ENCODE data around the gene MICU1. TPM values are rescaled to one million over a fixed set of nuclear protein-coding genes. Genes with fewer than 3 reads are reported as not detected.
A peak's percentile ranks its signal among the peaks of the same experiment; 100 is the strongest.
"Not testable (repeated sequence)": the region's sequence is repeated elsewhere in the genome, so short reads cannot be mapped to it uniquely, and the experiment has no call there.

MICU1 gene
- total RNA-seq, 1 experiment from 2014 or later: 70.5 TPM

- Histone ChIP-seq H3K27ac (no peak overlapping the region), H3K27me3 (ENCODE audit: insufficient read depth, low read depth) (no peaks in the 10 kb centered on the region), H3K79me2 (ENCODE audit: low read depth) (no peaks in the 10 kb centered on the region), H3K4me2 (no peak overlapping the region), H3F3A (ENCODE audit: insufficient read depth, low read depth) (peaks cover 10% of the 10 kb centered on the region; the same call in 1 of the 2 replicates), H2AFZ (no peak overlapping the region), H3K36me3 (ENCODE audit: low read depth) (no peaks in the 10 kb centered on the region), H3K9me3 (ENCODE audit: insufficient read depth, low read depth) (no peaks in the 10 kb centered on the region), H3K4me3 (no peak overlapping the region), H4K20me1 (ENCODE audit: insufficient read depth) (no peaks in the 10 kb centered on the region), H3K9me2 (ENCODE audit: insufficient read depth) (0 out of 2 replicates have a peak, but pooled peaks cover 8% of the 10 kb centered on the region), H3K4me1 (replicated peaks; ENCODE audit: insufficient read depth) (peaks cover 15% of the 10 kb centered on the region)
- TF ChIP-seq CTCF (conservative IDR thresholded peaks at IDR 0.05): no peak
- TF ChIP-seq EZH2 (IDR thresholded peaks at IDR 0.05; ENCODE audit: low read depth): no peak
- ChIA-PET CTCF (no interaction called here), POLR2A (ENCODE audit: unreplicated experiment) (no interaction called here)
- intact Hi-C loops (cut with micrococcal nuclease; ENCODE audit: unreplicated experiment): no loop called here
- no peak for DNase-seq
- BruUV-seq (replicated peaks): no TSS peak
Observed at GRCh38 chr10:72388062-72388461, 237.8 kb downstream of the MICU1 start.

- CTCF ChIA-PET: interaction anchor here (0.5 kb wide), 2 partner anchors 49 to 68 kb away, joined by 3 to 5 read pairs; no protein-coding TSS in a partner anchor
- intact Hi-C loops (cut with micrococcal nuclease; ENCODE audit: unreplicated experiment): no loop called here
Observed at GRCh38 chr10:72386916-72387586, 238.8 kb downstream of the MICU1 start.

GRCh38 chr10:72385724-72386123 is 240.2 kb downstream of the MICU1 start:
- ChIA-PET CTCF (no interaction called here), POLR2A (ENCODE audit: unreplicated experiment) (interaction anchor here (0.5 kb wide), 1 partner anchor 734 kb away, joined by 3 read pairs; no protein-coding TSS in a partner anchor)

More at GRCh38 chr10:72386916-72387586, 238.8 kb downstream of the MICU1 start:
- no peak for DNase-seq
- H3K9me2 ChIP-seq (ENCODE audit: insufficient read depth): 0 out of 2 replicates have a peak, but pooled peaks cover 8% of the 10 kb centered on the region
- peaks cover 15% of the 10 kb centered on the region for H3K4me1 ChIP-seq (replicated peaks; ENCODE audit: insufficient read depth)
- H3K4me3 ChIP-seq: no peak overlapping the region
- H3F3A ChIP-seq (ENCODE audit: insufficient read depth, low read depth): peaks cover 10% of the 10 kb centered on the region; the same call in 1 of the 2 replicates
- POLR2A ChIA-PET (ENCODE audit: unreplicated experiment): no interaction called here
- no peak overlapping the region for H3K27ac ChIP-seq
- H3K4me2 ChIP-seq: no peak overlapping the region
- TF ChIP-seq EZH2 (IDR thresholded peaks at IDR 0.05; ENCODE audit: low read depth) (no peak), CTCF (conservative IDR thresholded peaks at IDR 0.05) (no peak)
- no TSS peak for BruUV-seq (replicated peaks)
- no peaks in the 10 kb centered on the region for H4K20me1 ChIP-seq (ENCODE audit: insufficient read depth)
- no peaks in the 10 kb centered on the region for H3K79me2 ChIP-seq (ENCODE audit: low read depth)
- H2AFZ ChIP-seq: no peak overlapping the region
- no peaks in the 10 kb centered on the region for H3K27me3 ChIP-seq (ENCODE audit: insufficient read depth, low read depth)
- no peaks in the 10 kb centered on the region for H3K36me3 ChIP-seq (ENCODE audit: low read depth)
- H3K9me3 ChIP-seq (ENCODE audit: insufficient read depth, low read depth): no peaks in the 10 kb centered on the region

GRCh38 chr10:72384982-72385381 is 240.9 kb downstream of the MICU1 start:
- Histone ChIP-seq H3K27ac (peak overlapping the region; percentile 45), H3K4me2 (peak overlapping the region; percentile 22; the same call in 1 of the 2 replicates), H3F3A (ENCODE audit: insufficient read depth, low read depth) (peaks cover 10% of the 10 kb centered on the region), H3K4me1 (replicated peaks; ENCODE audit: insufficient read depth) (peaks cover 15% of the 10 kb centered on the region)
- DNase-seq: peak; percentile 67 to 79
- H3K36me3 ChIP-seq (ENCODE audit: low read depth); H3K9me2 ChIP-seq (ENCODE audit: insufficient read depth); CTCF ChIA-PET; H4K20me1 ChIP-seq (ENCODE audit: insufficient read depth); H3K79me2 ChIP-seq (ENCODE audit: low read depth); H2AFZ ChIP-seq; H3K27me3 ChIP-seq (ENCODE audit: insufficient read depth, low read depth); intact Hi-C loops (cut with micrococcal nuclease; ENCODE audit: unreplicated experiment); H3K9me3 ChIP-seq (ENCODE audit: insufficient read depth, low read depth); H3K4me3 ChIP-seq; BruUV-seq (replicated peaks): not testable (repeated sequence)
- POLR2A ChIA-PET (ENCODE audit: unreplicated experiment): interaction anchor here (0.5 to 0.6 kb wide), 4 partner anchors 32 to 1078 kb away, joined by 3 to 5 read pairs (median 3); no protein-coding TSS in a partner anchor

More at GRCh38 chr10:72385724-72386123, 240.2 kb downstream of the MICU1 start:
- Histone ChIP-seq H3K4me2 (no peak overlapping the region), H2AFZ (no peak overlapping the region), H3K4me3 (no peak overlapping the region), H3K36me3 (ENCODE audit: low read depth) (no peaks in the 10 kb centered on the region), H3K9me3 (ENCODE audit: insufficient read depth, low read depth) (no peaks in the 10 kb centered on the region), H3K79me2 (ENCODE audit: low read depth) (no peaks in the 10 kb centered on the region), H3K27me3 (ENCODE audit: insufficient read depth, low read depth) (no peaks in the 10 kb centered on the region), H3F3A (ENCODE audit: insufficient read depth, low read depth) (peaks cover 10% of the 10 kb centered on the region; the same call in 1 of the 2 replicates), H4K20me1 (ENCODE audit: insufficient read depth) (no peaks in the 10 kb centered on the region), H3K4me1 (replicated peaks; ENCODE audit: insufficient read depth) (peaks cover 15% of the 10 kb centered on the region), H3K9me2 (ENCODE audit: insufficient read depth) (0 out of 2 replicates have a peak, but pooled peaks cover 8% of the 10 kb centered on the region), H3K27ac (peak overlapping the region; percentile 45)
- DNase-seq: no peak
- no TSS peak for BruUV-seq (replicated peaks)
- intact Hi-C loops (cut with micrococcal nuclease; ENCODE audit: unreplicated experiment): no loop called here
- TF ChIP-seq CTCF (conservative IDR thresholded peaks at IDR 0.05) (no peak), EZH2 (IDR thresholded peaks at IDR 0.05; ENCODE audit: low read depth) (no peak)

Data from PC-9 (cell line).